LNCaP clone FGC (cell line): ENCODE data around the gene MRPS15.

Experiments
- DNase-seq: peaks from one replicate; pipeline ENCODE4 v3.0.0-alpha.2; 2011; ENCODE audit warnings: low read depth
- H3K4me3 ChIP-seq: 2 replicates; pipeline ENCODE4 v1.5.1; 2011; ENCODE audit warnings: mild to moderate bottlenecking, low read depth, low read length, control low read depth
- TF ChIP-seq, protein P1 (sequence below): IDR thresholded peaks from 2 replicates; pipeline ENCODE4 v1.5.1; 2012; ENCODE audit warnings: mild to moderate bottlenecking; ENCODE audit not compliant: control insufficient read depth, insufficient read depth; ENCODE audit errors: extremely low read depth

The MRPS15 gene

GRCh38 chr1:36447450-36447849 lies 16.7 kb downstream of the MRPS15 start:
- no peak for DNase-seq
- H3K4me3 ChIP-seq: no peak overlapping the region
- TF ChIP-seq, protein P1, sequence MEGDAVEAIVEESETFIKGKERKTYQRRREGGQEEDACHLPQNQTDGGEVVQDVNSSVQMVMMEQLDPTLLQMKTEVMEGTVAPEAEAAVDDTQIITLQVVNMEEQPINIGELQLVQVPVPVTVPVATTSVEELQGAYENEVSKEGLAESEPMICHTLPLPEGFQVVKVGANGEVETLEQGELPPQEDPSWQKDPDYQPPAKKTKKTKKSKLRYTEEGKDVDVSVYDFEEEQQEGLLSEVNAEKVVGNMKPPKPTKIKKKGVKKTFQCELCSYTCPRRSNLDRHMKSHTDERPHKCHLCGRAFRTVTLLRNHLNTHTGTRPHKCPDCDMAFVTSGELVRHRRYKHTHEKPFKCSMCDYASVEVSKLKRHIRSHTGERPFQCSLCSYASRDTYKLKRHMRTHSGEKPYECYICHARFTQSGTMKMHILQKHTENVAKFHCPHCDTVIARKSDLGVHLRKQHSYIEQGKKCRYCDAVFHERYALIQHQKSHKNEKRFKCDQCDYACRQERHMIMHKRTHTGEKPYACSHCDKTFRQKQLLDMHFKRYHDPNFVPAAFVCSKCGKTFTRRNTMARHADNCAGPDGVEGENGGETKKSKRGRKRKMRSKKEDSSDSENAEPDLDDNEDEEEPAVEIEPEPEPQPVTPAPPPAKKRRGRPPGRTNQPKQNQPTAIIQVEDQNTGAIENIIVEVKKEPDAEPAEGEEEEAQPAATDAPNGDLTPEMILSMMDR: no peak

- DNase-seq: no peak
- TF ChIP-seq, protein P1: no peak
Observed at GRCh38 chr1:36446746-36447145, 17.4 kb downstream of the MRPS15 start.

GRCh38 chr1:36446271-36446670 lies 17.9 kb downstream of the MRPS15 start:
- H3K4me3 ChIP-seq: no peak overlapping the region
- no peak for DNase-seq
- TF ChIP-seq, protein P1: no peak

More at GRCh38 chr1:36446746-36447145, 17.4 kb downstream of the MRPS15 start:
- no peak overlapping the region for H3K4me3 ChIP-seq

DNA sequence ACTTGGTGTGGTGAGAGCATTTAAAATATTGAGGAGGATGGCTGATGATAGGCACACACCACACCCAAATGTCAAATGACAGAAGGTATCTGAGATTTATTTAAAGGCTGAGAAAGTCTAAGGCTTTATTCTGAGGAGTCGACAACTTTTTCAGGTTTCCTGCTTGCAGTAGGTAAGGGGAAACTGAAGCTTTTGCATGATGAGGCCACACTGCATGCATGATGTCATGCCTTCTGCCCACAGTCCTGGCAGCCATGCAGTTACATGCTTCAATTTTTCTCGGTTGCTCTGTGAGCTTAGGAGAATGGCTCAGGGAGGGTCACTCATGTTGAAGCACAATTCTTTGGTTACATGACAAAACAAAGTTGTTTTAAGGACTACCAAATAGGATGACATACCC lies 20.9 kb downstream of the MRPS15 start:
- TF ChIP-seq, protein P1: no peak
- H3K4me3 ChIP-seq: no peak overlapping the region
- DNase-seq: no peak

DNA sequence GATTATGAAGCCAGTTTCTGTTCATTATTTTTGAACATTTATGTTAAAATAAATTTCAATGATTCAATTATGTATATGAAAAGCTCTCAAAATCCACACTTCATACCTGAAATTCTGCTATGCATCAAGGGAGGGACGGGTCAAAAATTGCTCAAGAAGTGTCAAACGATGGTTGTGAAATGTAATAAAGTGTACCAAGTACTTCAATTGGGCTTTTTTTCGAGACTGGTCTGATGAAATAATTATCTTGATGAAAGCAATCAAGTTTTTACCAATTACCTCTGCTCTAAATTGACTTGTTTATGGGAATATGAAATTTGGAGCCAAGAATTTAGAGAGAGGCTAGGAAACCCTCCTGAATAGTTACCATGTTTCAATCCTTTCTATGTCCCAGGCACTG lies 21.8 kb downstream of the MRPS15 start:
- no peak overlapping the region for H3K4me3 ChIP-seq
- no peak for DNase-seq
- TF ChIP-seq, protein P1: no peak

DNA sequence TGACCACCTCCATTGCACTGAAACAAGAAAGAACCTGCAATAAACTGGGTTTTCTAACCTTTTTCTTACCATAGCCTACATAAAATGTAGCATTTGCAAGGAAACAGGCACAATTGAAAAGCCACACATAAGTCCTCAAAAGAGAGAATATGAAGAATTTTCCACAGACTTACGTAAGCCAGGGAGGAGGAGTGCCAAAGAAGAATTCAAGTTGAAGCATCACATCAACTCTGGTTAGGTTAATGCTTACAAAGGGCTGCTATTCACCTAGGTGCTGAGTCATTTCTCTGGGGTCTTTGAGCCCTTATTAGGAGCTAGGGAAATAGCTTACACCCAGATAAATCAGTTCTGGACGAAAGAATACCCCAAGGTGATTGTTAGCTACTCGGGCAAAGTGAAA lies 23.5 kb downstream of the MRPS15 start:
- TF ChIP-seq, protein P1: no peak
- H3K4me3 ChIP-seq: no peak overlapping the region
- DNase-seq: no peak

DNA sequence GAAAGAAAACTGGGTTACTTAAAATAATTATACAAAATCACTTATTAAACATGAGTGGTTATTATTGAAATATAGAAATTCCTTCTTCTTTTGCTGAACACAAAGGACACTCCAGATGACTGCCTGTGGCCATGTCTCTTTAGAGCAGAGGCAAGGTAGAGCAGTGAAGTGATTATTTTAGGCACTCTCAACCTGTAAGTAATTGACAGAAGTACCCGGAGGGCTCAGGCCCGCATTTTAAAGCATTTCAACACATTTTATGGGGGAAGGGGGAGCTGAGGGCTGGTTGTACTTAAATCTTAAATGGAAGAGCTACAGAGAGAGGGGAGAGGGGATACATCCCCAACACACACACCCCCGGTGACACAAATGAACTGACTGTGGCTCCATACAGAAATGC lies 24.1 kb downstream of the MRPS15 start:
- no peak overlapping the region for H3K4me3 ChIP-seq
- no peak for DNase-seq
- TF ChIP-seq, protein P1: no peak
